HG03571 (cell line): ENCODE data around the gene OR5H14.
"Not testable (repeated sequence)": the region's sequence is repeated elsewhere in the genome, so short reads cannot be mapped to it uniquely, and the experiment has no call there.

Experiments
- ATAC-seq: cut with Tn5 transposase; IDR thresholded peaks from one replicate; pipeline ENCODE4 v1.9.1; 2021; ENCODE audit not compliant: unreplicated experiment

The OR5H14 gene

DNA sequence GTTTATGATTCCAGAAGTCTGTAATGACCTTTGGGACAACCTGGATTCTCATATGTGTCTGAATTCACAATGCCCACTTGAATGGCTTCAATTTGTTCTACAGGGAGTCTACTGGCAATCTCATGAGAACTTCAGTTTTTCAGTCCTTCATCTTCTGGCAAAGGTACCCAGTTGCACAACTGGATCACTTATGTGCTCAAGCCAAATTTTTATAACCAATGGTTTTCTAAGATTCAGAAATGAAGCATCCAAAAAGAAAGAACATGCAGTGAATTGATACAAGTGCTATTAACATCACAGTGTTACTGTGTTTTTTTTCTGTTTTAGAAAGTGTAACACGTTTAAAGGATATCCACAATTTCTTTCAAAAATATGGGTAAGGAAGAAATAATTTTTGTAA is at the start of gene OR5H14:
OR5H14 (plus strand) TSS at position 301 of the 400 bp plus-strand sequence. CDS start 1,907 bp downstream, outside the sequence.
- ATAC-seq = no peak

DNA sequence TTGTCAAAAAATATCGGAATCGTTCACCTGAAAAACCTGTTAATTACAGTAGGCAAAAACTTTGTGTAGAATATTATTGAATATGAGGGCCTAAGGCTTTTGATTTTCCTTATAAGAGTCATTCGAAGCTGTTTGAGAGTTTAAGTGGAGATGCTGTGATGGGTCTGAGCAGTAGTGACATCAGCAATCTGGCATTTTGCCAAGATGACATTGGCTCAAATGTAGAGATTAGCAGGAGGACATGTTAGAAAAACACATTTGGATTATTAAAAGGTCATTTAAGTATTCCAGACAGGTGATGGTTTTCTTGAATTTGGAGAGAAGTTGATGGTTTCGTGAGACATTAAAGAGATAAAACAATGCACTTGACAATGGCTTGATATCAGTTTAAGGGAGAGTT is 47.4 kb upstream of the OR5H14 start:
- ATAC-seq = no peak

DNA sequence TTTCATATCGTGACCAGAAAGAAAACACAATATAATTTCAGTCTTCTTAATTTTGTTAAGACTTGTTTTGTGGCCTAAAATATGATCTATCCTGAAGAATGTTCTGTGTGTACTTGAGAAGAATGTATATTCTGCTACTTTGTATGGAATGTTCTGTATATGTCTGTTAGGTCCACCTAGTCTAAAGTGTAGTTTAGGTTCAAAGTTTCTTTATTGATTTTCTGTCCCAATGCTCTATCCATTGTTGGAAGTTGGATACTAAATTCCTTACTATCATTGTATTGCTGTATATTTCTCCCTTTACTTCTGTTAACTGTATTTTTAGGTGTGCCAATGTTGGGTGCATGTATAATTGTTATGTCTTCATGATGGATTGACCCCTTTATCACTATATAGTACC is 39.1 kb upstream of the OR5H14 start:
- ATAC-seq = no peak

DNA sequence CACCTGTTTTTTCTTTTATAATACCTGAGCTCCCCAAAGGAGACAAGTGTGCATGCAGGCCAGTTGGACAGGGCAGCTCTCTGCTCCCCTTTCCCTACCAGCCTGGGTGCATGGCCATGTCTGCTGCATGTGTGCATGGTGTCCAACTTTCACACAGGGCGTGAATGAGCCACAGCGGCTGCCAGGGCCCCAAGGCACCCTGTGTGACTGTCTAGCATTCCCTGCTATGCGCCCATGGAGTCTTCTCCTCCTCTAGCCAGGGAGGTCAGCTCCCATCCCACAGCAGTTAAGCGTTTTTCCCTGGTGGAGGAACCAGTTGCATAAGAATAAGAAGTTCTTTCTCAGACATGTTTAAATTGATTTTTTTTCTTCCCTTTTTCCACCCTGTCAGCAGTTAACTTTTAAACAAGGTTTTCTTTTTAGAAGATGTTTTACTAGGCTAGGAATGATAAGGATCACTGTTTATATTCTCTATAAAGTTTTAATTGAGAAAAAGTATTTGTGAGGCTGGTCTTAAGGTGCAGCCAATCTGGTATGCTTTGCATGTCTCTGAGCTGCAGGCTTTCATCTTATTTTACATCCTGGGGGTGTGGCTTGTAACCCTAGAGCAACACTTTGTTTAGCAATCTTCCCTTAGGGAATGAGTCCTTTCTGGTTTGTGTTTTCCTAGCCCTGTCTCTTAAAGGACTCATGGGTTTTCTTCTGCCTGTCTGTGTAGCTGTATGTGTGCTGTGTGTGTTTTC is 37.3 kb upstream of the OR5H14 start:
- no peak for ATAC-seq

DNA sequence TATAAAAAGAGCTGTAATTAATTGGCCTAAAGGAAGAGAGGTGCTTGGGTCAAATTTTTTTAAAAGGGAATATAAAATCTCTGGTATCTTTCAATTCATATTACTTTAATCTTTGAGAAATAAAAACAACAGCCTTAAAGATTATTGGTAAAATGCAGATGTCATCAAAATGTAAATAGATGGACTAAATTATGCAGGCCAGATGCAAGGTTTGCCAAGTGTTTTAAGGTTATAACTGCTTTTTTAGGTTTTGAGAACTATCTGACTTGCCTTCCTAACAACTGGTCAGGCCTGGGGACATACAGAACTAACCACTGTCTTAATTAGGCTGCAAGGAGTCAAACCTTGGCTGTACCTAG is 36.8 kb upstream of the OR5H14 start:
- no peak for ATAC-seq

DNA sequence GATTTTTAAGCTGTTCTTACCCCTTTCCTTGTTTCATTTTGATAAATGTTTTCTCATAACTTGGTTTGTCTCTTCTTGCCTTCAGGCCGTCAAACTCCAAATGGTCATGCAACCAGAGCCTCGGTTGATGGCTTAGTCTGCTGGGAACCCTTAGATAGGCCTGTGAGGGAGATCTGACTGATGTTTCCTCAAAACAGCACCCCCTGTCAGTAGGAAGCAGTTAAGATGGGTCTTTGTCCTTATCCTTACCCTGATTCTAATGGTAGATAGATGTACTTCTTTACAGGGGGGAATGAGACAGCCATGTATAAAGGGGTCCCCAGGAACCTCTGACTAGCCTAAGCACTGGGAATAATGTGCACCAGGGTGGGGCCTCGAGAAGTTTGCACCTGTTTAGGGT is 33.0 kb upstream of the OR5H14 start:
- ATAC-seq = no peak

DNA sequence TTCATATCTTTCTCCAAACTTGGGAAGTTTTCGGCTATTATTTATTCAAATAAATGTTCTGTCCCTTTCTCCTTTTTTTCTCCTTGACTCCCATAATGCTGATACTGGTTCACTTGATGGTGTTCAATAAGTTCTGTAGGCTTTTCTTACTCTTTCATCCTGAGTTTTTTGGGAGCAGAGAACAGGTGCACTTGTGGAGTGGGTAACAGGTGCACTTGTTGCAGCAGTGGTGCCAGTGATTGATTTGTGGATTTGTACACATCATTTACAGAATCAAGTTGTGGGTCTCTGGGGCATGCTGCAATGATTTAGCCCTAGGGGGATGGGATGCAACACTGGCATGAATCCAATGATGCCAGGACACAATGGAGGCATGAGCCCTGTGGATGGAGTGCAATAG is 31.6 kb upstream of the OR5H14 start:
- ATAC-seq = no peak

DNA sequence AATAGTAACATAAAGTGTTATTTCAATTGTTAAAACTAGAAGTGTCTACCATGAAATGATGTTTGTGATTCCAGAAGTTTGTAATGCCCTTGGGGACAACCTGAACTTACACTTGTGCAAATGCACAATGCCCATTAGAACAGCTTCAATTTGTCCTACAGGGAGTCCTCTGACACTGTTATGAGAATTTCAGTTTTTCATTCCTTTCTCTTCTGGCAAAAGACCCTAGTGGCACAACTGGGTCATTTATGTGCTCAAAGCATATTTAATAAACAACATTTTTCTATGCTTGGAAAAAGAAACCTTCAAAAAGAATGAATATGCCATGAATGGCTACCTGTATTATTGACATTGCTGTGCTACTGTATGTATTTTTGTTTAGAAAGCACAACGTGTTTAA is 16.9 kb upstream of the OR5H14 start, which contains the start of gene OR5H1:
OR5H1 (plus strand) TSS at position 301 of the 400 bp plus-strand sequence. CDS start 1,977 bp downstream, outside the sequence.
- ATAC-seq = no peak

DNA sequence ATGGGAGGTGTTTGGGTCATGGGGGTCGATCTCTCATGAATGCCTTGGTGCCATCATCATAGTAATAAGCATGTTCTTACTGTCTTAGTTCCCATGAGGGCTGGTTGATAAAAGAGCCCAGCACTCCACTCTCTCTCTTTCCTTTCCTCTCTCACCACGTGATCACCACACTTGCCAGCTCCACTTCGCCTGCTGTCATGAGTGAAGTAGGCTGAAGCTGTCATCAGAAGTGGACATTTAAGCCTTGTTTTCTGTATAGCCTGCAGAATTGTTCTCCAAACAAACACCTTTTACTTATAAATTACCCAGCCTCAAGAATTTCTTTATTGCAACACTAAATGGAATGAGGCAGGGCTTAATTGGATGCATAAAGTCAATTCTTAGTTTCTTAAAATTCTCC is 10.6 kb upstream of the OR5H14 start:
- no peak for ATAC-seq

DNA sequence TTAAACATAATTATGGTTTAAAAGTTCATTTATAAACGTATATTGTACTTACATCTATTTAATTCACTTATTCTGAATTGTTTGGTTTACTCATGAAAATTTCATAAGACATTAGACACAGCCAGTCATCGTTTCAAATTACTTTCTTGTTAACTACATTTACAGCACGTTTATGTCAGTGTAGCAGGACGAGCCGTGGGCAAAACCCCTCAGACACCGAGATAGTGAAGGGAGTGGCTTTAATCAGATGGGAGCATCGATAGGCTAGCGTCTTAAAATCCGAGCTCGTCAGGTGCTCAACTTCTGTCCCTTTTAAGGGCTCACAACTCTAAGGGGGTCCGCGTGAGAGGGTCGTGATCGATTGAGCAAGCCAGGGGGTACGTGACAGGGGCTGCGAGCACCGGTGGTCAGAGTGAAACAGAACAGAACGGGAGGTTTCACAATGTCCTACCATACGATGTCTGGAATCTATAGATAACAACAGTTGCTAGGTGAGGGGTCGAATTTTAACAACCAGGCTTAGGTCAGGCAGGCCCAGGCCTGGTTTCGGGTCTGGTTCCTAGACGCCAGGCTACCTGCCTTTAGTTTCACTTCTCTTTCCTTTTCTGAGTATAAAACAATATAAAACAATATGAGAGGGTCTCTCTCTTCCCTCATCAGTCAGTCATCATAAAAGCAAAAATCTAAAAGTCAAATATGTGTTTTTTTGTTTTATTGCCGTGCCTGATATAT is 9.3 kb upstream of the OR5H14 start:
- not testable (repeated sequence) for ATAC-seq

DNA sequence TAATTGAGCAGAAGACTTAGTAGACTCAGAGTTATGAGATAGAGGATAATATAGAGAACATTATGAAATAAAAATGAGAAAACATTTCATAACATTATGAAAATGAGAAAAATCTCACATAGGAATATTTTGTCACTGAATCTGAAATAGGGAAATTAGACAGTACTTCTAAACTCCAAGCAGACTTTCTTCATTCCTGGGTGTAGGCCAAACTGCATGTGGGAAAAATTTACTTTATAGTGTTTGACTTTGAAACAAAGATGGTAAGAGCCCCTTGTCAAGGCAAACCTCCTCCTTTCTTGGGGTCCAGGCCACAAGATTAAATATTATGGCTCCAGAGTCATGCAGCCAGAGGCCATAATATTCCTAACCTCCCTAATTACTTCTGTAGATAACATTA is 6.7 kb upstream of the OR5H14 start:
- ATAC-seq = no peak

DNA sequence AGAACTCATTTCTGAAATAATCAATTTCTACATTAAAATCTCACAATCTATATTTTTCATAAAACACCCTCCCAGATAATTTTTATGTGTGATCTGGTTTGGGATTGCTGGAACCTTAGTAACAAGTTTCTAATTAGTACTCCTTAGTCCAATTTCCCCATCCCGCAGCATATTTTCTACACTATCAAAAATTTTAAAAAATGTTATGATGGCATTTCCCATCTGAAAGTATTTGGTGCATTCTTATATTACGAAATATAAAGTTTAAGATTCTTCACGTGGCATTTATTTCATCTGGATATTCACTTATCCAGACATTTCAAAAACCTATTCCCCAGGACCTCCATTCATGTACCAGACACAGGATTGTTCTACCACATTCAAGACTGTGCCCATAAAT is 1.5 kb downstream of the OR5H14 start:
- ATAC-seq = no peak

DNA sequence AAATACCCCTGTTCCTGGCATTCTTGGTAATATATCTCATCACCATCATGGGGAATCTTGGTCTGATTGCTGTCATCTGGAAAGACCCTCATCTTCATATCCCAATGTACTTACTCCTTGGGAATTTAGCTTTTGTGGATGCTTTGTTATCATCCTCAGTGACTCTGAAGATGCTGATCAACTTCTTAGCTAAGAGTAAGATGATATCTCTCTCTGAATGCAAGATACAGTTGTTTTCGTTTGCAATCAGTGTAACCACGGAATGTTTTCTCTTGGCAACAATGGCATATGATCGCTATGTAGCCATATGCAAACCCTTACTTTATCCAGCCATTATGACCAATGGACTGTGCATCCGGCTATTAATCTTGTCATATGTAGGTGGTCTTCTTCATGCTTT is 2.2 kb downstream of the OR5H14 start:
- ATAC-seq = not testable (repeated sequence)

DNA sequence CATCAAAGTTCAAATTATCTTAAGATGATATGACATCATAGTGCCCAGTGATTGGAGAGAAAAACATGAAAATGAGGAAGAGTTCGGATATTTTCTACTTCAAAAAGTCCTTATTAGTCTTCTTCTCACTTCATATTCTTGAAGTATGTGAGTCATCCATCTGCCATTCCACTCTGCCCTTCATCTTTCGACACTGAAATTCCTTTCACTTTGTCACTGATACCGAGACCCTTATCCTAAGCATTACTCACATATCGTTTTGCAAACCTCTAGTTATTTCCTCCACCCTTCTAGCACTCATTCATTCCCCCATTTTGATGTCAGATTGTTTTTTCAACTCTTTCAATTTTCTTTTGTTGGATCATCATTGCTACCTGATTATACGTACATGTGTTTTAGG is 4.0 kb downstream of the OR5H14 start:
- no peak for ATAC-seq

DNA sequence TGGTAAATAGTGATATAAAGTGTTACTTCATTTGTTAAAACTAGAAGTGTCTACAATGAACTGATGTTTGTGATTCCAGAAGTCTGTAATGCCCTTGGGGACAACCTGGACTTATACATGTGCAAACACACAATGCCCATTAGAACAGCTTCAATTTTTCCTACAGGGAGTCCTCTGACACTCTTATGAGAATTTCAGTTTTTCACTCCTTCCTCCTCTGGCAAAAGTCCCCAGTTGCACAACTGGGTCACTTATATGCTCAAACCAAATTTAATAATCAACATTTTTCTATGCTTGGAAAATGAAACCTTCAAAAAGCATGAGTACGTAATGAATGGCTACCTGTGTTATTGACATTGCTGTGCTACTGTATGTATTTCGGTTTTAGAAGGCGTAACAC is 19.1 kb downstream of the OR5H14 start, which contains the start of gene OR5H15:
OR5H15 (plus strand) TSS at position 301 of the 400 bp plus-strand sequence. CDS start 2,004 bp downstream, outside the sequence.
- ATAC-seq = no peak

DNA sequence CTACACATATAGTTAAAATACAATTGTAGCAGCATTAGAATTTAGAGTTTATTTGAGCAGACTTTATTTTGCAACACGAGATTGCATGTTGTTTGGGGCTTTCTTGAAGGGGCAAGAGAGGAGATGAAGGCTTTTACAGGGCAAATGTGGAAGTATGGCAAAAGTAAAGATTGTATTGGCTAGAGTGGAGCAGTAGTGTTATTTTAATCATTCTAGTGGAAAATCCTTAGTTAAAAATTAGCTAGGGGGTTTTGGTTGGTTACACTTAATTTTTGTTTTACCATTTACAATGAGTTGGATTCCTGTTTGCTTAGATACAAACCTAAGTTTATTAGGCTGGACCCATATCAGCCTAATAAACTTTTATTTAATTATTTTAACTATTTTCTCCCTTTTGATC is 23.8 kb downstream of the OR5H14 start:
- no peak for ATAC-seq

DNA sequence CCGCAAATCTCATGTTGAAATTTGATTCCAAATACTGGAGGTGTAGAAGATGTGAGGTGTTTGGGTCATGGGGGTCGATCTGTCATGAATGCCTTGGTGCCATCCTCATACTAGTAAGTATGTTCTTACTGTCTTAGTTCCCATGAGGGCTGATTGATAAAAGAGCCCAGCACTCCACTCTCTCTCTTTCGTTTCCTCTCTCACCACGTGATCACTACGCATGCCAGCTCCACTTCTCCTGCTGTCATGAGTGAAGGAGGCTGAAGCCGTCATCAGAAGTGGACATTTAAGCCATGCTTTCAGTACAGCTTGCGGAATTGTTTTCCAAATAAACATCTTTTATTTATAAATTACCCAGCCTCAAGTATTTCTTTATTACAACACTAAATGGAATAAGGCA is 25.3 kb downstream of the OR5H14 start:
- no peak for ATAC-seq

DNA sequence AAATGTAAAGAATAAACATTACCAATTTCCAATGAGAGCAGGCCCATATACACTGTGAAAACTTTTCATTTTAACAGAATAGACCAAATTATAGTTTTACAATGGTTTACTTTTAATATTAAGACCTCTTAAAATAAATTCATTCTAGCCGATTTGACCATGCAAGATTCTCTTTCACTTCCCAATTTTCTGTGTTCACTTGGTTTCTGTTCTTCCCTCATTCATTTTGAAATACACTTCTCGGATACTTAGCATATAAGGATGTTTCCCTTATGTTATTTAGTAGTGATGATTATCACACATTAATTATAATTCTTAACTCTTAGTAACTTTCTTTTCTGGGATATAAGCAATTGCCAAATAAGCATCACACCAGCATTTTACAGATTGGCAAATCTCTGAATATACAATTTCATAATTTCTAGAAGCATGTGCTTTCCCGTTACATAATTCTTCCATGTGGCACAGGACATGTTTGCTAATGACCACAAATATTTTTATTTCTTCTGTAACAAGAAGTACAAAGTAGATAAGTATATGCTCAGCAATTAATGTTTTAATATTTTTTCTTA is 33.1 kb downstream of the OR5H14 start:
- ATAC-seq = no peak

DNA sequence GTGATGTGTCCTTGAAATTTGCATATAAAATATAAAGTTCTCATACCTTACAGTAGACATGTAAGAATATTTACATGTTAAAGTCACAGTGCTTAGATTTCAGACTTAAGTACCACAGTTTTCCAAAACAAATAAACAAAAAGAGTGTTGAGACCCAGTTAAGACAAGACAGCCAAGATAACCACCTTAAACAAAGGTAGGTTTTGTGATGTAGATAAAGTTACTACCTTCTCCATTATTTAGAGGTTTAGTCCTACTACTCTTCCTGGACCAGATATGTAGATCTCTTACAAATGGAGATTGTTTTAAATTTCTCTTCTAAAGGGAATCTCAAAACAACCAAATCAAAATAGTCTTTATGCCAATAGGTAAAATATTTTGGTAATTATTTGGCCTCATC is 34.9 kb downstream of the OR5H14 start:
- ATAC-seq = no peak

DNA sequence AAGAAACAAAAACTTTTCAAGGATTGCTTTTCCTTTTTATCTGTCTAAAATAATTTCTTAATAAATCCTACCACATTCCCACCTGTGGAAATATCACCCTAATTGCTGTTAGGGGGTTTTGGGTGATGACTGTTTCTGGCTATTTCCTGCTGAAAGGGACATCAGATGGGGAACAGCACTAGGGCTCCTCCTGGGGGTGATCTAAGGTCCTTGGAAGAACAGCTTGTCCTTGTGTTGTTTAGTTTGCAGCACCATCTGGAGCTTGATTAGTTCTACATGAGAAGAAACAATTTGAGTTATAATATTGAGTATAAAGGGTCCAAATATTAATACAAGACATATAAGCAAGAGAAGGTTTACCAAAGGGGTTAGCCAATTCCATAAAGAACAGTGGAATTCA is 37.9 kb downstream of the OR5H14 start:
- ATAC-seq = no peak

DNA sequence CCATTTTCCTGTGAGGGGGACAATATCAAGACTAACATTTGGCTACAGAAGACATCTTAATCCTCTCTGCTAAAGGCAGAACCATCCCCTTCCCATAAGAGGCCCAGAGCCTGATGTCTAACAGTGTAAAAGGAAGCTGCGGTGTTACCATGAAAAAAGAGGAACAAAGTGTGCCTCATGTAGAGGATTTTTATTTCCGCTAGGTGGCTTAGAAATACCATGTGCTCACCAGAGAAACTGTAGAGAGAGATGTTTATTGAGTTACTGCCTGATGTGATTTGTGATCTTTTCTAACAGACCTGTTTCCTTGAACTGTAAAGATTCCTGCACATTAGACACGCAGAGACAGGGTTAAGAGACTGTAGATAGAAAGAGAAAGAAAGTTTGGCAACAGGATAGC is 41.3 kb downstream of the OR5H14 start:
- ATAC-seq = no peak

DNA sequence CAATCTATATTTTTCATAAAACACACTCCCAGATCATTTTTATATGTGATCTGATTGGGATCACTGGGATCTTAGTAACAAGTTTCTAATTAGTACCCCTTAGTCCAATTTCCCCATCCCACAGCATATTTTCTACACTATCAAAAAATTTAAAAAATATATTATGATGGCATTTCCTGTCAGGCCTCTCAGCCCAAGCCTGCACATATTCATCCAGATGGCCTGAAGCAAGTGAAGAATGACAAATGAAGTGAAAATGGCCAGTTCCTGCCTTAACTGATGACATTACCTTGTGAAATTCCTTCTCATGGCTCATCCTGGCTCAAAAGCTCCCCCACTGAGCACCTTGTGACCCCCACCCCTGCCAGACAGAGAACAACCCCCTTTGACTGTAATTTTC is 43.6 kb downstream of the OR5H14 start:
- not testable (repeated sequence) for ATAC-seq
